ENCODE data around the gene C2CD2. TPM values are rescaled to one million over a fixed set of nuclear protein-coding genes. Genes with fewer than 3 reads are reported as not detected.
A peak's percentile ranks its signal among the peaks of the same experiment; 100 is the strongest.
"Not testable (repeated sequence)": the region's sequence is repeated elsewhere in the genome, so short reads cannot be mapped to it uniquely, and the experiment has no call there.

Gene C2CD2
- total RNA-seq, 1 donor from 2014 or later, result 15.3 TPM

DNA sequence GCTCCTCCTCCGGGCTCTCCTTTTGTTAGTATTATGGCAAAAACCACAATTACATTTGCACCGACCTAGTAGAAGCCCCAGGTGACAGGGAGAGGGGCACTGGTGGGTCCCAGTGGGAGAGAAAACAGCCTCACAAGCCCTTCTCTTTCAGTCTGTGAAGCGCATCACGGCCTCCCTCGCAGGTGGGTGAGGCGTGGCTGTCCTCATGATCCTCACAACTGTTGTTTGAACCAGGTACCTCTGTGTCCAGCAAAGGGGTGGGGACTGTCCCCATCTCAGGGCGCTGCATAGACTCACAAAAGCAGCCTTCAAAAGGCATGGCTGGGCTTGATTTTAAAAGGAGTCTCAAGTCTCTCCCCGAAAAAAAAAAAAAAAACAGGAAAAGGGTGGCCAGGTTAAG, 7.9 kb upstream of the C2CD2 start:
- DNase-seq (ENCODE audit: low spot score), result no peak
- H2AFZ ChIP-seq (replicated peaks), result no peak overlapping the region
- H3K4me3 ChIP-seq, result no peak overlapping the region
- H3K27ac ChIP-seq, result no peak overlapping the region
- Mint-ChIP-seq H3K4me1 (peaks cover 41% of the 10 kb centered on the region), H3K36me3 (no peaks in the 10 kb centered on the region), H3K27ac (no peak overlapping the region), H3K9me3 (peaks cover 2% of the 10 kb centered on the region), H3K4me3 (no peak overlapping the region), H3K27me3 (ENCODE audit: insufficient read depth, low read depth) (peaks cover 33% of the 10 kb centered on the region)
- no peaks in the 10 kb centered on the region for H3K9me3 ChIP-seq (ENCODE audit: low read depth)
- H3K9ac ChIP-seq, result no peak overlapping the region
- H3F3A ChIP-seq (ENCODE audit: low read depth), result peaks cover 9% of the 10 kb centered on the region
- no peaks in the 10 kb centered on the region for H3K27me3 ChIP-seq
- H4K20me1 ChIP-seq (ENCODE audit: low read depth), result no peaks in the 10 kb centered on the region
- H3K79me2 ChIP-seq (ENCODE audit: low read depth), result no peaks in the 10 kb centered on the region
- H3K4me2 ChIP-seq, result peak overlapping the region; percentile 7
- TF ChIP-seq EZH2phosphoT487 (IDR thresholded peaks at IDR 0.05) (no peak), EZH2 (IDR thresholded peaks at IDR 0.05) (no peak)
- TF ChIP-seq, protein P1, sequence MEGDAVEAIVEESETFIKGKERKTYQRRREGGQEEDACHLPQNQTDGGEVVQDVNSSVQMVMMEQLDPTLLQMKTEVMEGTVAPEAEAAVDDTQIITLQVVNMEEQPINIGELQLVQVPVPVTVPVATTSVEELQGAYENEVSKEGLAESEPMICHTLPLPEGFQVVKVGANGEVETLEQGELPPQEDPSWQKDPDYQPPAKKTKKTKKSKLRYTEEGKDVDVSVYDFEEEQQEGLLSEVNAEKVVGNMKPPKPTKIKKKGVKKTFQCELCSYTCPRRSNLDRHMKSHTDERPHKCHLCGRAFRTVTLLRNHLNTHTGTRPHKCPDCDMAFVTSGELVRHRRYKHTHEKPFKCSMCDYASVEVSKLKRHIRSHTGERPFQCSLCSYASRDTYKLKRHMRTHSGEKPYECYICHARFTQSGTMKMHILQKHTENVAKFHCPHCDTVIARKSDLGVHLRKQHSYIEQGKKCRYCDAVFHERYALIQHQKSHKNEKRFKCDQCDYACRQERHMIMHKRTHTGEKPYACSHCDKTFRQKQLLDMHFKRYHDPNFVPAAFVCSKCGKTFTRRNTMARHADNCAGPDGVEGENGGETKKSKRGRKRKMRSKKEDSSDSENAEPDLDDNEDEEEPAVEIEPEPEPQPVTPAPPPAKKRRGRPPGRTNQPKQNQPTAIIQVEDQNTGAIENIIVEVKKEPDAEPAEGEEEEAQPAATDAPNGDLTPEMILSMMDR (IDR thresholded peaks at IDR 0.05), result no peak
- no peaks in the 10 kb centered on the region for H3K36me3 ChIP-seq
- H3K4me1 ChIP-seq, result peaks cover 18% of the 10 kb centered on the region

DNA sequence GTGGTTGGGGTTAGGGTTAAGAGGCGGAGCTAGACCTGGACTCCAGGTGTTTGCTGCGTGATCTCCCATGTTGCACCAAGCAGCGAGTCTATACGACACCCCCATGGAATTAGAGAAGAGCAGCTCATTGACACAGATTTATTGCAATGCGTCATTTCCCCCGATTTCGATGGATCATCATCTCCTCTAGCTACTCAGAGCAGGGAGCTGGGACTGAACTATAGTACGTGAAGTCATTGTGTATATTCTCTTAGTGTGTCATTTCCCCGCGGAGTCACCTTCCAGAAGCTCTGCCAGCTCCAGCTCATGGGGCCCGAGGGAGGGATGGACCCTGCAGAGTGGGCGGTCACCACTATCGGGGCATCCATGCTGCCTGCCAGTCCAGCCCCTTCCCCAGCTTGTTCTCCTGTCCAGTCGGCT, 7.5 kb upstream of the C2CD2 start:
- no peak overlapping the region for H3K4me3 Mint-ChIP-seq
- H2AFZ ChIP-seq (replicated peaks), result no peak overlapping the region
- peaks cover 33% of the 10 kb centered on the region for H3K27me3 Mint-ChIP-seq (ENCODE audit: insufficient read depth, low read depth)

DNA sequence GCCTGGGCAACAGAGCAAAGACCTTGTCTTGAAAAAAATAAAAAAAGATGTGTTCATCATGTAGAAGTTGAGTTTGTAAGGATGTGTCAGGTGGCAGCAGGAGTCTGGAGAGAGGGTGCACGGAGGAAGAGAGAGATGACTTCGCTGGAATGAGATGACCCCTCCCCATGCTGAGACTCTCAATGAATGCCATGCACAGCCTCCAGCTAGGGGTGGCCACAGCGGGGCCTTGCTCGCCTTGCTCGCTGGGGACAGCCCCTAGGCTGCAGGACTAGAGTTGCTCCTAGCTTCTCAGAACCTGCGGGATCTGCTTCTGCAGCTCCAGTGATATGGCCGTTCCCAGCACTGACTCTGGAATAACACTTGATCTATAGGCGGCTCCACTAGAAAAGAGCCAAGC, 6.6 kb upstream of the C2CD2 start:
- H2AFZ ChIP-seq (replicated peaks), result no peak overlapping the region
- H3K36me3 ChIP-seq, result no peaks in the 10 kb centered on the region
- no peaks in the 10 kb centered on the region for H3K9me3 ChIP-seq (ENCODE audit: low read depth)
- Mint-ChIP-seq H3K27ac (no peak overlapping the region), H3K4me3 (no peak overlapping the region), H3K27me3 (ENCODE audit: insufficient read depth, low read depth) (peaks cover 30% of the 10 kb centered on the region), H3K9me3 (peaks cover 2% of the 10 kb centered on the region), H3K36me3 (no peaks in the 10 kb centered on the region), H3K4me1 (peaks cover 35% of the 10 kb centered on the region)
- no peak overlapping the region for H3K4me3 ChIP-seq
- DNase-seq (ENCODE audit: low spot score), result no peak
- no peaks in the 10 kb centered on the region for H4K20me1 ChIP-seq (ENCODE audit: low read depth)
- no peaks in the 10 kb centered on the region for H3K79me2 ChIP-seq (ENCODE audit: low read depth)
- peaks cover 18% of the 10 kb centered on the region for H3K4me1 ChIP-seq
- no peak overlapping the region for H3K4me2 ChIP-seq
- peaks cover 11% of the 10 kb centered on the region for H3F3A ChIP-seq (ENCODE audit: low read depth)
- H3K27me3 ChIP-seq, result no peaks in the 10 kb centered on the region
- no peak overlapping the region for H3K9ac ChIP-seq
- H3K27ac ChIP-seq, result no peak overlapping the region
- TF ChIP-seq EZH2 (IDR thresholded peaks at IDR 0.05) (no peak), EZH2phosphoT487 (IDR thresholded peaks at IDR 0.05) (no peak)
- TF ChIP-seq, protein P1 (IDR thresholded peaks at IDR 0.05), result no peak

More for the DNA sequence above, 7.5 kb upstream of the C2CD2 start:
- H3K27ac ChIP-seq, result no peak overlapping the region
- no peaks in the 10 kb centered on the region for H3K27me3 ChIP-seq
- DNase-seq (ENCODE audit: low spot score), result no peak
- H3K4me3 ChIP-seq, result no peak overlapping the region
- H3K9ac ChIP-seq, result no peak overlapping the region
- peaks cover 9% of the 10 kb centered on the region for H3F3A ChIP-seq (ENCODE audit: low read depth)
- TF ChIP-seq EZH2phosphoT487 (IDR thresholded peaks at IDR 0.05), result no peak
- no peak for TF ChIP-seq EZH2 (IDR thresholded peaks at IDR 0.05)
- no peaks in the 10 kb centered on the region for H3K9me3 ChIP-seq (ENCODE audit: low read depth)
- no peaks in the 10 kb centered on the region for H3K36me3 ChIP-seq
- no peaks in the 10 kb centered on the region for H4K20me1 ChIP-seq (ENCODE audit: low read depth)
- H3K4me1 ChIP-seq, result peaks cover 18% of the 10 kb centered on the region
- no peaks in the 10 kb centered on the region for H3K79me2 ChIP-seq (ENCODE audit: low read depth)
- Mint-ChIP-seq H3K9me3 (peaks cover 2% of the 10 kb centered on the region), H3K27ac (no peak overlapping the region), H3K4me1 (peaks cover 37% of the 10 kb centered on the region), H3K36me3 (no peaks in the 10 kb centered on the region)
- no peak overlapping the region for H3K4me2 ChIP-seq

DNA sequence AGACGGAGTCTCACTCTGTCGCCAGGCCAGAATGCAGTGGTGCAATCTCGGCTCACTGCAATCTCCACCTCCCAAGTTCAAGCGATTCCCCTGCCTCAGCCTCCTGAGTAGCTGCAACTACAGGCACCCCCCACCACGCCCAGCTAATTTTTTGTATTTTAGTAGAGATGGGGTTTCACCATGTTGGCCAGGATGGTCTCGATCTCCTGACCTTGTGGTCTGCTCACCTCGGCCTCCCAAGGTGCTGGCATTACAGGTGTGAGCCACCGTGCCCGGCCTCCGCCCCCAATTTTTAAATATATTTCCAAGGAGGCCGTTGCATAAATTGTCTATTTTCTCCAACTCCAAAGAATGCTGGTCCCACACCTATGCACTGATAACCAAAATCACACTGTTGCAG, 5.9 kb upstream of the C2CD2 start:
- H3K9ac ChIP-seq; H4K20me1 ChIP-seq (ENCODE audit: low read depth); H3K27ac ChIP-seq; DNase-seq (ENCODE audit: low spot score); H3K27ac Mint-ChIP-seq; H3K36me3 ChIP-seq; H3K9me3 ChIP-seq (ENCODE audit: low read depth); H3K9me3 Mint-ChIP-seq; H3K79me2 ChIP-seq (ENCODE audit: low read depth); H3K4me3 ChIP-seq; H2AFZ ChIP-seq (replicated peaks); H3K27me3 ChIP-seq; H3K4me3 Mint-ChIP-seq; H3K36me3 Mint-ChIP-seq; H3K4me2 ChIP-seq: not testable (repeated sequence)
- H3K4me1 Mint-ChIP-seq, result peaks cover 39% of the 10 kb centered on the region
- peaks cover 32% of the 10 kb centered on the region for H3K27me3 Mint-ChIP-seq (ENCODE audit: insufficient read depth, low read depth)
- Histone ChIP-seq H3K4me1 (peaks cover 18% of the 10 kb centered on the region), H3F3A (ENCODE audit: low read depth) (peaks cover 17% of the 10 kb centered on the region)

All from neural progenitor cell (in vitro differentiated cells).